ENCODE measurements around the gene CACNA2D1. TPM values are rescaled to one million over a fixed set of nuclear protein-coding genes. Genes with fewer than 3 reads are reported as not detected.

The CACNA2D1 gene
- total RNA-seq, 1 donor from 2014 or later = 20.7 TPM

- Mint-ChIP-seq H3K9me3 (ENCODE audit: unreplicated experiment) (no peaks in the 10 kb centered on the region), H3K27me3 (ENCODE audit: unreplicated experiment) (no peaks in the 10 kb centered on the region), H3K36me3 (ENCODE audit: low read depth, unreplicated experiment) (no peaks in the 10 kb centered on the region), H3K27ac (ENCODE audit: unreplicated experiment) (no peak overlapping the region), H3K4me1 (ENCODE audit: unreplicated experiment) (no peaks in the 10 kb centered on the region), H3K4me3 (ENCODE audit: unreplicated experiment) (no peak overlapping the region)
- DNase-seq (ENCODE audit: low spot score) = no peak
- TF ChIP-seq CTCF (IDR thresholded peaks at IDR 0.05; ENCODE audit: unreplicated experiment) = no peak
Observed at GRCh38 chr7:81986723-81987470, 456.7 kb downstream of the CACNA2D1 start.

- no peak for TF ChIP-seq CTCF (IDR thresholded peaks at IDR 0.05; ENCODE audit: unreplicated experiment)
- no peak for DNase-seq (ENCODE audit: low spot score)
- Mint-ChIP-seq H3K36me3 (ENCODE audit: low read depth, unreplicated experiment) (no peaks in the 10 kb centered on the region), H3K27ac (ENCODE audit: unreplicated experiment) (no peak overlapping the region), H3K4me1 (ENCODE audit: unreplicated experiment) (no peaks in the 10 kb centered on the region), H3K27me3 (ENCODE audit: unreplicated experiment) (no peaks in the 10 kb centered on the region), H3K4me3 (ENCODE audit: unreplicated experiment) (no peak overlapping the region), H3K9me3 (ENCODE audit: unreplicated experiment) (no peaks in the 10 kb centered on the region)
Observed at GRCh38 chr7:81983406-81983805, 460.2 kb downstream of the CACNA2D1 start.

GRCh38 chr7:81973117-81973516 is 470.5 kb downstream of the CACNA2D1 start:
- DNase-seq (ENCODE audit: low spot score) = no peak
- no peak overlapping the region for H3K4me3 Mint-ChIP-seq (ENCODE audit: unreplicated experiment)
- H3K27ac Mint-ChIP-seq (ENCODE audit: unreplicated experiment) = no peak overlapping the region
- H3K9me3 Mint-ChIP-seq (ENCODE audit: unreplicated experiment) = no peaks in the 10 kb centered on the region
- H3K27me3 Mint-ChIP-seq (ENCODE audit: unreplicated experiment) = no peaks in the 10 kb centered on the region
- TF ChIP-seq CTCF (IDR thresholded peaks at IDR 0.05; ENCODE audit: unreplicated experiment) = no peak
- H3K4me1 Mint-ChIP-seq (ENCODE audit: unreplicated experiment) = no peaks in the 10 kb centered on the region
- no peaks in the 10 kb centered on the region for H3K36me3 Mint-ChIP-seq (ENCODE audit: low read depth, unreplicated experiment)

GRCh38 chr7:81960026-81960425 is 483.6 kb downstream of the CACNA2D1 start:
- Mint-ChIP-seq H3K4me1 (ENCODE audit: unreplicated experiment) (peaks cover 5% of the 10 kb centered on the region), H3K4me3 (ENCODE audit: unreplicated experiment) (no peak overlapping the region), H3K9me3 (ENCODE audit: unreplicated experiment) (no peaks in the 10 kb centered on the region), H3K36me3 (ENCODE audit: low read depth, unreplicated experiment) (no peaks in the 10 kb centered on the region), H3K27me3 (ENCODE audit: unreplicated experiment) (no peaks in the 10 kb centered on the region), H3K27ac (ENCODE audit: unreplicated experiment) (no peak overlapping the region)
- no peak for DNase-seq (ENCODE audit: low spot score)
- no peak for TF ChIP-seq CTCF (IDR thresholded peaks at IDR 0.05; ENCODE audit: unreplicated experiment)

- no peak for DNase-seq (ENCODE audit: low spot score)
- Mint-ChIP-seq H3K27me3 (ENCODE audit: unreplicated experiment) (no peaks in the 10 kb centered on the region), H3K9me3 (ENCODE audit: unreplicated experiment) (no peaks in the 10 kb centered on the region), H3K27ac (ENCODE audit: unreplicated experiment) (no peak overlapping the region), H3K4me1 (ENCODE audit: unreplicated experiment) (peaks cover 5% of the 10 kb centered on the region), H3K4me3 (ENCODE audit: unreplicated experiment) (no peak overlapping the region), H3K36me3 (ENCODE audit: low read depth, unreplicated experiment) (no peaks in the 10 kb centered on the region)
- TF ChIP-seq CTCF (IDR thresholded peaks at IDR 0.05; ENCODE audit: unreplicated experiment) = no peak
Observed at GRCh38 chr7:81957517-81957916, 486.1 kb downstream of the CACNA2D1 start.

All from endothelial cell (in vitro differentiated cells).